Gastrocnemius medialis (tissue), 4 donors: Measurements from ENCODE around the gene ZDHHC3.

Experiments used
- CTCF ChIP-seq, 5 experiments: fragments of 450-650 bp in 3 of 5; fragments of 200-600 bp in 2 of 5; sonication (generic) in 2 of 5; IDR thresholded peaks in 4 of 5; conservative IDR thresholded peaks in 1 of 5; 1 replicate in 4 of 5; 2 replicates in 1 of 5; pipeline ENCODE4 v1.5.1; 2016 to 2019; ENCODE audit warnings: antibody characterized with exemption in 5 of 5, mild to moderate bottlenecking in 3 of 5, moderate library complexity in 3 of 5
- POLR2A ChIP-seq, 2 donors: fragments of 450-650 bp; IDR thresholded peaks; one replicate each; pipeline ENCODE4 v1.6.1; 2017; ENCODE audit warnings: antibody characterized with exemption in 2 of 2, mild to moderate bottlenecking in 2 of 2, moderate library complexity in 2 of 2

GRCh38 chr3:44929782-44930181, 46.2 kb downstream of the ZDHHC3 start:
- TF ChIP-seq CTCF (IDR thresholded peaks at IDR 0.05 in 4 of 5, conservative IDR thresholded peaks at IDR 0.05 in 1 of 5) (no peak), POLR2A (IDR thresholded peaks at IDR 0.05) (no peak)
